Chondrocyte (in vitro differentiated cells): ENCODE data around the gene RBL1. TPM values are rescaled to one million over a fixed set of nuclear protein-coding genes. Genes with fewer than 3 reads are reported as not detected.
"Not testable (repeated sequence)": the region's sequence is repeated elsewhere in the genome, so short reads cannot be mapped to it uniquely, and the experiment has no call there.

Experiments
- DNase-seq: peaks from one replicate; pipeline ENCODE4 v3.0.0; 2021; ENCODE audit warnings: mixed read lengths, low spot score
- H3K27ac Mint-ChIP-seq: one replicate; pipeline ENCODE4 v1.8.0; 2021; ENCODE audit warnings: mild to moderate bottlenecking, moderate library complexity, mixed read lengths; ENCODE audit not compliant: unreplicated experiment
- H3K27me3 Mint-ChIP-seq: 2 replicates; pipeline ENCODE4 v1.8.0; 2021; ENCODE audit warnings: low read depth, mixed read lengths
- H3K36me3 Mint-ChIP-seq: 2 replicates; pipeline ENCODE4 v1.8.0; 2021; ENCODE audit warnings: low read depth, mixed read lengths
- H3K4me1 Mint-ChIP-seq: 2 replicates; pipeline ENCODE4 v1.8.0; 2021; ENCODE audit warnings: low read depth, mild to moderate bottlenecking, mixed read lengths
- H3K4me3 Mint-ChIP-seq: one replicate; pipeline ENCODE4 v1.8.0; 2021; ENCODE audit warnings: mild to moderate bottlenecking, moderate library complexity, mixed read lengths; ENCODE audit not compliant: unreplicated experiment
- H3K9me3 Mint-ChIP-seq: 2 replicates; pipeline ENCODE4 v1.8.0; 2021; ENCODE audit warnings: low read depth, mixed read lengths
- CTCF ChIP-seq: fragments of 200-600 bp; sonication (generic); IDR thresholded peaks from 2 replicates; pipeline ENCODE4 v1.5.0; 2021; ENCODE audit warnings: antibody characterized with exemption, mild to moderate bottlenecking, moderate library complexity
- total RNA-seq: library from RNA; stranded (reverse); gene quantifications from 3 replicates; pipeline ENCODE4 v1.2.1, GENCODE V29; 2021

The RBL1 gene
- total RNA-seq, 1 donor from 2014 or later: 4.5 TPM

- Mint-ChIP-seq H3K27ac (peak overlapping the region; percentile 52), H3K4me1 (peaks cover 12% of the 10 kb centered on the region), H3K9me3 (no peaks in the 10 kb centered on the region), H3K27me3 (no peaks in the 10 kb centered on the region), H3K4me3 (no peak overlapping the region), H3K36me3 (no peaks in the 10 kb centered on the region)
- no peak for TF ChIP-seq CTCF
- DNase-seq: no peak
These were observed 29.6 kb downstream of the RBL1 start for GRCh38 chr20:37066168-37066567.

GRCh38 chr20:37055276-37055675 is 40.5 kb downstream of the RBL1 start:
- no peaks in the 10 kb centered on the region for H3K27me3 Mint-ChIP-seq
- peaks cover 18% of the 10 kb centered on the region for H3K36me3 Mint-ChIP-seq
- no peak for DNase-seq
- peaks cover 10% of the 10 kb centered on the region for H3K4me1 Mint-ChIP-seq
- TF ChIP-seq CTCF: no peak
- H3K9me3 Mint-ChIP-seq: no peaks in the 10 kb centered on the region
- H3K4me3 Mint-ChIP-seq: no peak overlapping the region
- H3K27ac Mint-ChIP-seq: no peak overlapping the region

GRCh38 chr20:37053230-37053950 is 42.4 kb downstream of the RBL1 start:
- no peak overlapping the region for H3K4me3 Mint-ChIP-seq
- H3K36me3 Mint-ChIP-seq: peaks cover 17% of the 10 kb centered on the region
- H3K27me3 Mint-ChIP-seq: no peaks in the 10 kb centered on the region
- H3K27ac Mint-ChIP-seq: peak overlapping the region; percentile 17
- TF ChIP-seq CTCF: no peak
- H3K4me1 Mint-ChIP-seq: peaks cover 10% of the 10 kb centered on the region
- no peaks in the 10 kb centered on the region for H3K9me3 Mint-ChIP-seq
- no peak for DNase-seq

- H3K27ac Mint-ChIP-seq: no peak overlapping the region
These were observed 52.5 kb downstream of the RBL1 start for GRCh38 chr20:37042986-37043972.

GRCh38 chr20:37039366-37039765 is 56.4 kb downstream of the RBL1 start:
- not testable (repeated sequence) for DNase-seq, H3K4me3 Mint-ChIP-seq, H3K9me3 Mint-ChIP-seq, H3K27me3 Mint-ChIP-seq, H3K4me1 Mint-ChIP-seq, H3K27ac Mint-ChIP-seq
- H3K36me3 Mint-ChIP-seq: peaks cover 20% of the 10 kb centered on the region

More at GRCh38 chr20:37042986-37043972, 52.5 kb downstream of the RBL1 start:
- H3K9me3 Mint-ChIP-seq: peaks cover 2% of the 10 kb centered on the region
- peaks cover 2% of the 10 kb centered on the region for H3K4me1 Mint-ChIP-seq
- no peak overlapping the region for H3K4me3 Mint-ChIP-seq
- peaks cover 22% of the 10 kb centered on the region for H3K36me3 Mint-ChIP-seq
- TF ChIP-seq CTCF: no peak
- no peaks in the 10 kb centered on the region for H3K27me3 Mint-ChIP-seq
- no peak for DNase-seq
